HepG2 (cell line): ENCODE data around the gene FAM78A. TPM values are rescaled to one million over a fixed set of nuclear protein-coding genes. Genes with fewer than 3 reads are reported as not detected.

ENCODE experiments used
- CHD4 ChIP-seq: fragments of 200-600 bp; sonication (generic); IDR thresholded peaks from 2 replicates; pipeline ENCODE4 v1.7.0; 2017; ENCODE audit warnings: mild to moderate bottlenecking, low read length, borderline replicate concordance
- ELF1 ChIP-seq: sonication (generic); formaldehyde crosslinking; IDR thresholded peaks from 2 replicates; pipeline ENCODE4 v1.4.0; 2020; ENCODE audit warnings: missing genetic modification reagents
- FIP1L1 ChIP-seq: fragments of 200-400 bp; formaldehyde crosslinking; IDR thresholded peaks from 2 replicates; pipeline ENCODE4 v1.6.1; 2018; ENCODE audit warnings: low read depth, mild to moderate bottlenecking, low read length, moderate library complexity, borderline replicate concordance; ENCODE audit not compliant: insufficient read depth
- SATB2 ChIP-seq: sonication (generic); formaldehyde crosslinking; IDR thresholded peaks from 2 replicates; pipeline ENCODE4 v1.5.0; 2020; ENCODE audit warnings: missing genetic modification reagents
- SP2 ChIP-seq: sonication (generic); formaldehyde crosslinking; IDR thresholded peaks from 2 replicates; pipeline ENCODE4 v1.5.1; 2020; ENCODE audit warnings: mild to moderate bottlenecking, missing genetic modification reagents
- ZFYVE20 ChIP-seq: sonication (generic); formaldehyde crosslinking; IDR thresholded peaks from 2 replicates; pipeline ENCODE4 v1.8.0; 2023; ENCODE audit warnings: low read depth, mild to moderate bottlenecking, moderate library complexity, missing genetic modification reagents, borderline replicate concordance
- ZIK1 ChIP-seq: sonication (generic); formaldehyde crosslinking; IDR thresholded peaks from 2 replicates; pipeline ENCODE4 v1.5.0; 2020; ENCODE audit warnings: mild to moderate bottlenecking, low read depth, missing genetic modification reagents, borderline replicate concordance
- ZNF180 ChIP-seq: sonication (generic); formaldehyde crosslinking; IDR thresholded peaks from 2 replicates; pipeline ENCODE4 v1.4.0; 2020; ENCODE audit warnings: low read depth, missing genetic modification reagents, borderline replicate concordance
- polyA plus RNA-seq, 8 experiments: library from polyadenylated mRNA; depleted of rRNA in 3 of 8; stranded (reverse) in 7 of 8; unstranded in 1 of 8; fragments of >200 nt; fragmentation: Illumina TruSeq in 4 of 8; extraction: Trizol in 4 of 8; gene quantifications; 2 replicates each; pipeline versions ENCODE4 v1.2.1 to v1.2.3, GENCODE V29; 2011 to 2016; ENCODE audit warnings: low read depth in 4 of 8, missing spikeins in 1 of 8, mixed read lengths in 1 of 8; ENCODE audit not compliant: insufficient read depth in 1 of 8
- total RNA-seq, 5 experiments: library from RNA; depleted of rRNA; stranded (reverse); fragments of >200 nt; fragmentation: Illumina TruSeq; extraction: Trizol; gene quantifications; 2 replicates each; pipeline ENCODE4 v1.2.3, GENCODE V29; 2016; ENCODE audit warnings: low read depth in 1 of 5
- TF ChIP-seq, protein P1 (sequence below): sonication (generic); formaldehyde crosslinking; conservative IDR thresholded peaks from 2 replicates; pipeline ENCODE4 v1.8.0; 2022; ENCODE audit warnings: missing genetic modification reagents
- TF ChIP-seq, protein P2 (sequence below): sonication (generic); formaldehyde crosslinking; IDR thresholded peaks from 2 replicates; pipeline ENCODE4 v1.4.0; 2020; ENCODE audit warnings: missing genetic modification reagents
- TF ChIP-seq, protein P3 (sequence below): IDR thresholded peaks from 2 replicates; pipeline ENCODE4 v1.6.1; 2016; ENCODE audit warnings: low read depth, missing genetic modification reagents, missing compliant biosample characterization
- TF ChIP-seq, protein P4 (sequence below): sonication (generic); formaldehyde crosslinking; IDR thresholded peaks from 2 replicates; pipeline ENCODE4 v1.4.0; 2020; ENCODE audit warnings: missing genetic modification reagents
- TF ChIP-seq, protein P5 (sequence below): sonication (generic); formaldehyde crosslinking; IDR thresholded peaks from 2 replicates; pipeline ENCODE4 v1.4.0; 2020; ENCODE audit warnings: missing genetic modification reagents, borderline replicate concordance
- TF ChIP-seq, protein P6 (sequence below): sonication (generic); formaldehyde crosslinking; IDR thresholded peaks from 2 replicates; pipeline ENCODE4 v1.8.1; 2023; ENCODE audit warnings: mild to moderate bottlenecking, missing genetic modification reagents

Gene FAM78A
- total and polyA plus RNA-seq, 2 of the 13 experiments (the other 11 are each of a cell fraction or from before 2014, with no cell fraction given) = 0.18 to 0.62 TPM

DNA sequence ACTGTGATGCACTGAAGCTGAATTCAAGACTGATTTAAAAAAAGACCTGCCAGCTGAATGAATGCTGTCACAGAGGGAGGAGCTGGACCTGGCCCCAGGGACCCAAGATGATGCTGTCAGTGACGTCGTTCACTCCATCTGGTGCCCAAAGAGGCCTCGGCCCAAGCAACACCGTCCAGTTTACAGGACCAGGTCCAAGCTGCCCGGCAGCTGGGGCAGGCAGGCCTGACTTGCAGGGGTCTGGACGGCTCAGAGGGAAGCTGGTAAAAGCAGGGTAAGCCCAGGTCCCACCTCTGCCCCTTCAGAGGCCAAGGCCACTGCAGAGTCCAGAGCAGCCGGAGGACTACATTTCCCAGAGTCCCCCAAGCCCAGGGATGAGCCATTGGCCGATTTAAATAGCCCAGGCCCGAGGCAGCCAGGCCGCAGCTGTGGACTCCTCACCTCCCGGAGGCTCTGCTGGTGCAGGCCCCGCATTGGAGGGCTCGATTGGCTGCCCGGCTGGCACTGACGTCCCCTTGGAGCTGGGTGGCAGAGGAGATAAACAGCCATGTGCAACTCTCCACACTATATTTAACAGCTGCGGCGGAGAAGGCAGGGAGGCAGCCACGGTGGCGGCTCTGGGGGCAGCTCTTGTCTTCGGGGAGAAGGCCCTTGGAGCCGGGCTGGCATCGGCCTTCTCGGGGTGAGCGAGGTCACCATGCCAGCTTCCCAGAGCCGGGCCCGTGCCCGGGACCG lies 13.2 kb upstream of the FAM78A start, which contains the start of gene PLPP7 (continued):
- TF ChIP-seq, protein P1, sequence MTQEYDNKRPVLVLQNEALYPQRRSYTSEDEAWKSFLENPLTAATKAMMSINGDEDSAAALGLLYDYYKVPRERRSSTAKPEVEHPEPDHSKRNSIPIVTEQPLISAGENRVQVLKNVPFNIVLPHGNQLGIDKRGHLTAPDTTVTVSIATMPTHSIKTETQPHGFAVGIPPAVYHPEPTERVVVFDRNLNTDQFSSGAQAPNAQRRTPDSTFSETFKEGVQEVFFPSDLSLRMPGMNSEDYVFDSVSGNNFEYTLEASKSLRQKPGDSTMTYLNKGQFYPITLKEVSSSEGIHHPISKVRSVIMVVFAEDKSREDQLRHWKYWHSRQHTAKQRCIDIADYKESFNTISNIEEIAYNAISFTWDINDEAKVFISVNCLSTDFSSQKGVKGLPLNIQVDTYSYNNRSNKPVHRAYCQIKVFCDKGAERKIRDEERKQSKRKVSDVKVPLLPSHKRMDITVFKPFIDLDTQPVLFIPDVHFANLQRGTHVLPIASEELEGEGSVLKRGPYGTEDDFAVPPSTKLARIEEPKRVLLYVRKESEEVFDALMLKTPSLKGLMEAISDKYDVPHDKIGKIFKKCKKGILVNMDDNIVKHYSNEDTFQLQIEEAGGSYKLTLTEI (CRISPR knock-in tag) = no peak
- no peak for TF ChIP-seq SATB2 (CRISPR knock-in tag)
- TF ChIP-seq, protein P2, sequence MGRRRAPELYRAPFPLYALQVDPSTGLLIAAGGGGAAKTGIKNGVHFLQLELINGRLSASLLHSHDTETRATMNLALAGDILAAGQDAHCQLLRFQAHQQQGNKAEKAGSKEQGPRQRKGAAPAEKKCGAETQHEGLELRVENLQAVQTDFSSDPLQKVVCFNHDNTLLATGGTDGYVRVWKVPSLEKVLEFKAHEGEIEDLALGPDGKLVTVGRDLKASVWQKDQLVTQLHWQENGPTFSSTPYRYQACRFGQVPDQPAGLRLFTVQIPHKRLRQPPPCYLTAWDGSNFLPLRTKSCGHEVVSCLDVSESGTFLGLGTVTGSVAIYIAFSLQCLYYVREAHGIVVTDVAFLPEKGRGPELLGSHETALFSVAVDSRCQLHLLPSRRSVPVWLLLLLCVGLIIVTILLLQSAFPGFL = no peak
- TF ChIP-seq, protein P3, sequence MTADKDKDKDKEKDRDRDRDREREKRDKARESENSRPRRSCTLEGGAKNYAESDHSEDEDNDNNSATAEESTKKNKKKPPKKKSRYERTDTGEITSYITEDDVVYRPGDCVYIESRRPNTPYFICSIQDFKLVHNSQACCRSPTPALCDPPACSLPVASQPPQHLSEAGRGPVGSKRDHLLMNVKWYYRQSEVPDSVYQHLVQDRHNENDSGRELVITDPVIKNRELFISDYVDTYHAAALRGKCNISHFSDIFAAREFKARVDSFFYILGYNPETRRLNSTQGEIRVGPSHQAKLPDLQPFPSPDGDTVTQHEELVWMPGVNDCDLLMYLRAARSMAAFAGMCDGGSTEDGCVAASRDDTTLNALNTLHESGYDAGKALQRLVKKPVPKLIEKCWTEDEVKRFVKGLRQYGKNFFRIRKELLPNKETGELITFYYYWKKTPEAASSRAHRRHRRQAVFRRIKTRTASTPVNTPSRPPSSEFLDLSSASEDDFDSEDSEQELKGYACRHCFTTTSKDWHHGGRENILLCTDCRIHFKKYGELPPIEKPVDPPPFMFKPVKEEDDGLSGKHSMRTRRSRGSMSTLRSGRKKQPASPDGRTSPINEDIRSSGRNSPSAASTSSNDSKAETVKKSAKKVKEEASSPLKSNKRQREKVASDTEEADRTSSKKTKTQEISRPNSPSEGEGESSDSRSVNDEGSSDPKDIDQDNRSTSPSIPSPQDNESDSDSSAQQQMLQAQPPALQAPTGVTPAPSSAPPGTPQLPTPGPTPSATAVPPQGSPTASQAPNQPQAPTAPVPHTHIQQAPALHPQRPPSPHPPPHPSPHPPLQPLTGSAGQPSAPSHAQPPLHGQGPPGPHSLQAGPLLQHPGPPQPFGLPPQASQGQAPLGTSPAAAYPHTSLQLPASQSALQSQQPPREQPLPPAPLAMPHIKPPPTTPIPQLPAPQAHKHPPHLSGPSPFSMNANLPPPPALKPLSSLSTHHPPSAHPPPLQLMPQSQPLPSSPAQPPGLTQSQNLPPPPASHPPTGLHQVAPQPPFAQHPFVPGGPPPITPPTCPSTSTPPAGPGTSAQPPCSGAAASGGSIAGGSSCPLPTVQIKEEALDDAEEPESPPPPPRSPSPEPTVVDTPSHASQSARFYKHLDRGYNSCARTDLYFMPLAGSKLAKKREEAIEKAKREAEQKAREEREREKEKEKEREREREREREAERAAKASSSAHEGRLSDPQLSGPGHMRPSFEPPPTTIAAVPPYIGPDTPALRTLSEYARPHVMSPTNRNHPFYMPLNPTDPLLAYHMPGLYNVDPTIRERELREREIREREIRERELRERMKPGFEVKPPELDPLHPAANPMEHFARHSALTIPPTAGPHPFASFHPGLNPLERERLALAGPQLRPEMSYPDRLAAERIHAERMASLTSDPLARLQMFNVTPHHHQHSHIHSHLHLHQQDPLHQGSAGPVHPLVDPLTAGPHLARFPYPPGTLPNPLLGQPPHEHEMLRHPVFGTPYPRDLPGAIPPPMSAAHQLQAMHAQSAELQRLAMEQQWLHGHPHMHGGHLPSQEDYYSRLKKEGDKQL (CRISPR knock-in tag) = no peak
- no peak for TF ChIP-seq SP2 (CRISPR knock-in tag)
- TF ChIP-seq, protein P4, sequence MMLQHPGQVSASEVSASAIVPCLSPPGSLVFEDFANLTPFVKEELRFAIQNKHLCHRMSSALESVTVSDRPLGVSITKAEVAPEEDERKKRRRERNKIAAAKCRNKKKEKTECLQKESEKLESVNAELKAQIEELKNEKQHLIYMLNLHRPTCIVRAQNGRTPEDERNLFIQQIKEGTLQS (CRISPR knock-in tag) = no peak
- TF ChIP-seq, protein P5, sequence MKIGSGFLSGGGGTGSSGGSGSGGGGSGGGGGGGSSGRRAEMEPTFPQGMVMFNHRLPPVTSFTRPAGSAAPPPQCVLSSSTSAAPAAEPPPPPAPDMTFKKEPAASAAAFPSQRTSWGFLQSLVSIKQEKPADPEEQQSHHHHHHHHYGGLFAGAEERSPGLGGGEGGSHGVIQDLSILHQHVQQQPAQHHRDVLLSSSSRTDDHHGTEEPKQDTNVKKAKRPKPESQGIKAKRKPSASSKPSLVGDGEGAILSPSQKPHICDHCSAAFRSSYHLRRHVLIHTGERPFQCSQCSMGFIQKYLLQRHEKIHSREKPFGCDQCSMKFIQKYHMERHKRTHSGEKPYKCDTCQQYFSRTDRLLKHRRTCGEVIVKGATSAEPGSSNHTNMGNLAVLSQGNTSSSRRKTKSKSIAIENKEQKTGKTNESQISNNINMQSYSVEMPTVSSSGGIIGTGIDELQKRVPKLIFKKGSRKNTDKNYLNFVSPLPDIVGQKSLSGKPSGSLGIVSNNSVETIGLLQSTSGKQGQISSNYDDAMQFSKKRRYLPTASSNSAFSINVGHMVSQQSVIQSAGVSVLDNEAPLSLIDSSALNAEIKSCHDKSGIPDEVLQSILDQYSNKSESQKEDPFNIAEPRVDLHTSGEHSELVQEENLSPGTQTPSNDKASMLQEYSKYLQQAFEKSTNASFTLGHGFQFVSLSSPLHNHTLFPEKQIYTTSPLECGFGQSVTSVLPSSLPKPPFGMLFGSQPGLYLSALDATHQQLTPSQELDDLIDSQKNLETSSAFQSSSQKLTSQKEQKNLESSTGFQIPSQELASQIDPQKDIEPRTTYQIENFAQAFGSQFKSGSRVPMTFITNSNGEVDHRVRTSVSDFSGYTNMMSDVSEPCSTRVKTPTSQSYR = no peak
- no peak for TF ChIP-seq ZNF180
- TF ChIP-seq ZIK1 (CRISPR knock-in tag) = no peak
- no peak for TF ChIP-seq FIP1L1
- no peak for TF ChIP-seq ZFYVE20 (CRISPR knock-in tag)
- no peak for TF ChIP-seq ELF1
- TF ChIP-seq, protein P6, sequence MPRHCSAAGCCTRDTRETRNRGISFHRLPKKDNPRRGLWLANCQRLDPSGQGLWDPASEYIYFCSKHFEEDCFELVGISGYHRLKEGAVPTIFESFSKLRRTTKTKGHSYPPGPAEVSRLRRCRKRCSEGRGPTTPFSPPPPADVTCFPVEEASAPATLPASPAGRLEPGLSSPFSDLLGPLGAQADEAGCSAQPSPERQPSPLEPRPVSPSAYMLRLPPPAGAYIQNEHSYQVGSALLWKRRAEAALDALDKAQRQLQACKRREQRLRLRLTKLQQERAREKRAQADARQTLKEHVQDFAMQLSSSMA (CRISPR knock-in tag) = no peak
- no peak for TF ChIP-seq CHD4
